Activated CD4-positive, alpha-beta T cell treated with anti-CD3 and anti-CD28 coated beads for 36 hours (primary cell): Measurements from ENCODE around the gene PROS1. TPM values are rescaled to one million over a fixed set of nuclear protein-coding genes. Genes with fewer than 3 reads are reported as not detected.

ENCODE experiments used
- ATAC-seq: fragments of 200-7000 bp; cut with Tn5 transposase; one replicate; pipeline ENCODE4 v1.10.0; 2021; ENCODE audit warnings: mild to moderate bottlenecking, moderate library complexity
- CTCF ChIA-PET: fragments of 350-600 bp; sonication (Branson Sonifier 250); formaldehyde crosslinking; loops from one replicate; lab custom pipeline; 2021; ENCODE audit warnings: antibody characterized with exemption; lab: Charles Lee
- POLR2A ChIA-PET: fragments of 350-600 bp; sonication (Branson Sonifier 250); formaldehyde crosslinking; loops from one replicate; lab custom pipeline; 2021; ENCODE audit warnings: antibody characterized with exemption, inconsistent platforms; lab: Charles Lee
- DNase-seq: peaks from one replicate; pipeline ENCODE4 v3.0.0-alpha.2; 2020
- H3K27ac Mint-ChIP-seq: one replicate; pipeline ENCODE4 v1.8.0; 2021; ENCODE audit warnings: mixed read lengths
- H3K27me3 Mint-ChIP-seq: one replicate; pipeline ENCODE4 v1.8.0; 2021; ENCODE audit warnings: mixed read lengths
- H3K36me3 Mint-ChIP-seq: one replicate; pipeline ENCODE4 v1.8.0; 2021; ENCODE audit warnings: low read depth, mixed read lengths
- H3K4me1 Mint-ChIP-seq: one replicate; pipeline ENCODE4 v1.8.0; 2021; ENCODE audit warnings: mixed read lengths
- H3K4me3 Mint-ChIP-seq: one replicate; pipeline ENCODE4 v1.8.0; 2021; ENCODE audit warnings: mild to moderate bottlenecking, moderate library complexity, mixed read lengths
- H3K9me3 Mint-ChIP-seq: one replicate; pipeline ENCODE4 v1.8.0; 2021; ENCODE audit warnings: low read depth, mixed read lengths
- intact Hi-C, 2 experiments: fragments of 100-400 bp; cut with DNase I in 1 of 2; cut with micrococcal nuclease in 1 of 2; formaldehyde crosslinking; loops; one replicate each; pipeline versions ENCODE4 v1.14.2 to v1.15.1; 2022 to 2024; cut with DNase I, micrococcal nuclease
- total RNA-seq, 2 experiments: library from RNA; stranded (reverse); gene quantifications; one replicate each; pipeline ENCODE4 v1.2.3, GENCODE V29; 2021

PROS1 gene
- total RNA-seq, 2 experiments from 2014 or later, result 0.47 to 0.57 TPM

DNA sequence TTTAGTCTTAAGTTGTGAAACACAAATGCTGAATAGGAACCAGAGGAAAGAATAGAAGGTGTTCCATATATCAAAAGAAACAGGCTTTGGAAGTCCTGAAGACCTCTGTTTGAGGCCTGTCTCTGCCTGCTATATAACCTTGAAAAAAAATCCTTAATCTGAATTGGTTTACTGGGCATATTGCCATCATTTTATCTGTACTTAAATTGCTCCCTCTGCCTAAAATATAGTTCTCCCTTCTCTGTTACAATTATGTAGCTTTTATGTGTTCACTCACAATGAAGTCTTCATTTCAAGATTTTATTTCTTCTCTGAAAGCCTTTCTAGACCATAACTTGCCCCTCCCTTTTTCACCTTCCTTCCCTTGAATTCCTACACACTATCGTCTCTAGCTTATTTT lies 27.5 kb upstream of the PROS1 start:
- Mint-ChIP-seq H3K27ac (no peak overlapping the region), H3K9me3 (no peaks in the 10 kb centered on the region), H3K36me3 (peaks cover 5% of the 10 kb centered on the region), H3K27me3 (no peaks in the 10 kb centered on the region), H3K4me3 (no peak overlapping the region), H3K4me1 (no peaks in the 10 kb centered on the region)
- CTCF ChIA-PET, result interaction anchor here (1.1 to 4.7 kb wide), 3 partner anchors 15 to 69 kb away, joined by 3 to 44 read pairs (median 4); no protein-coding TSS in a partner anchor
- no peak for ATAC-seq
- no peak for DNase-seq
- POLR2A ChIA-PET, result no interaction called here
- intact Hi-C loops, result loop anchor here in 1 of 2 experiments (10.0 kb wide), 1 partner anchor 244 kb away; no protein-coding TSS in a partner anchor

- Mint-ChIP-seq H3K4me1 (peaks cover 4% of the 10 kb centered on the region), H3K9me3 (no peaks in the 10 kb centered on the region), H3K27ac (no peak overlapping the region), H3K36me3 (peaks cover 5% of the 10 kb centered on the region), H3K27me3 (no peaks in the 10 kb centered on the region), H3K4me3 (no peak overlapping the region)
- ATAC-seq (no peak), DNase-seq (no peak)
- CTCF ChIA-PET, result interaction anchor here (1.3 to 1.5 kb wide), 2 partner anchors 22 to 35 kb away, joined by 3 to 4 read pairs; no protein-coding TSS in a partner anchor
- POLR2A ChIA-PET, result no interaction called here
- intact Hi-C loops, result no loop called here
Observed at GRCh38 chr3:93994056-93994455, 20.4 kb upstream of the PROS1 start.

DNA sequence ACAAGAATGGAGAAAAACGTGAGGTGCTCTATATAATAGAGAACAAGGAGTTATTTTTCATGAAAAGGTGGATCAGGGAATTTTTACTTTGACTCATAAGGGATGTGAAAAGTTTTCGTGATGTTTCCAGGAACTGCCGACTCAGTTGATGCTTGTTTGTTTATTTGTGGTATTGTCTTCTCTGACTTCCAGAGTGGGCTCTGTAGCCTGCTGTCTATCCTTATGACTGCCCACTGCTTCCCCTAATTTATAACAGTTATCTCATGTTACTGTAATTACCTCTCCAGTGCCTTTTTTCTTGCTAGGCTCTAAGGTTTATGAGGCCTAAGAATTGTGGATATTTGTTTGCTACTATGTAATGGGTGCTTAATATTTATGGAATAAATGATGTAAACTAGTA lies 18.5 kb upstream of the PROS1 start:
- CTCF ChIA-PET, result no interaction called here
- H3K27me3 Mint-ChIP-seq, result no peaks in the 10 kb centered on the region

GRCh38 chr3:93991631-93992030 lies 17.9 kb upstream of the PROS1 start:
- POLR2A ChIA-PET, result no interaction called here
- H3K27me3 Mint-ChIP-seq, result no peaks in the 10 kb centered on the region
- intact Hi-C loops, result no loop called here
- peaks cover 4% of the 10 kb centered on the region for H3K4me1 Mint-ChIP-seq
- no peak overlapping the region for H3K4me3 Mint-ChIP-seq
- ATAC-seq (no peak), DNase-seq (no peak)
- CTCF ChIA-PET, result no interaction called here
- H3K36me3 Mint-ChIP-seq, result peaks cover under 1% of the 10 kb centered on the region
- H3K27ac Mint-ChIP-seq, result no peak overlapping the region
- no peaks in the 10 kb centered on the region for H3K9me3 Mint-ChIP-seq

More for the DNA sequence above, 18.5 kb upstream of the PROS1 start:
- intact Hi-C loops, result no loop called here
- H3K4me1 Mint-ChIP-seq, result peaks cover 4% of the 10 kb centered on the region
- H3K4me3 Mint-ChIP-seq, result no peak overlapping the region
- POLR2A ChIA-PET, result no interaction called here
- ATAC-seq (no peak), DNase-seq (no peak)
- no peaks in the 10 kb centered on the region for H3K9me3 Mint-ChIP-seq
- peaks cover 3% of the 10 kb centered on the region for H3K36me3 Mint-ChIP-seq
- no peak overlapping the region for H3K27ac Mint-ChIP-seq

- Mint-ChIP-seq H3K36me3 (no peaks in the 10 kb centered on the region), H3K4me1 (peaks cover 4% of the 10 kb centered on the region), H3K4me3 (no peak overlapping the region), H3K27ac (no peak overlapping the region), H3K9me3 (no peaks in the 10 kb centered on the region), H3K27me3 (no peaks in the 10 kb centered on the region)
- ChIA-PET POLR2A (no interaction called here), CTCF (interaction anchor here (0.8 to 1.0 kb wide), 2 partner anchors 14 to 80 kb away, joined by 3 read pairs; no protein-coding TSS in a partner anchor)
- intact Hi-C loops, result no loop called here
- ATAC-seq, result no peak
- DNase-seq, result no peak
Observed at GRCh38 chr3:93989241-93989640, 15.5 kb upstream of the PROS1 start.

GRCh38 chr3:93988764-93989163 lies 15.1 kb upstream of the PROS1 start:
- Mint-ChIP-seq H3K9me3 (no peaks in the 10 kb centered on the region), H3K27me3 (no peaks in the 10 kb centered on the region), H3K36me3 (no peaks in the 10 kb centered on the region), H3K4me1 (peaks cover under 1% of the 10 kb centered on the region), H3K27ac (no peak overlapping the region), H3K4me3 (no peak overlapping the region)
- DNase-seq (no peak), ATAC-seq (no peak)
- intact Hi-C loops, result no loop called here
- ChIA-PET CTCF (interaction anchor here (0.8 to 1.0 kb wide), 2 partner anchors 15 to 81 kb away, joined by 3 read pairs; no protein-coding TSS in a partner anchor), POLR2A (no interaction called here)

- POLR2A ChIA-PET, result no interaction called here
- intact Hi-C loops, result no loop called here
- H3K27ac Mint-ChIP-seq, result no peak overlapping the region
- no peaks in the 10 kb centered on the region for H3K9me3 Mint-ChIP-seq
- DNase-seq (no peak), ATAC-seq (no peak)
- H3K27me3 Mint-ChIP-seq, result no peaks in the 10 kb centered on the region
- H3K4me3 Mint-ChIP-seq, result no peak overlapping the region
- CTCF ChIA-PET, result interaction anchor here (1.0 kb wide), 1 partner anchor 81 kb away, joined by 3 read pairs; no protein-coding TSS in a partner anchor
- H3K36me3 Mint-ChIP-seq, result no peaks in the 10 kb centered on the region
- no peaks in the 10 kb centered on the region for H3K4me1 Mint-ChIP-seq
Observed at GRCh38 chr3:93988283-93988682, 14.6 kb upstream of the PROS1 start.

DNA sequence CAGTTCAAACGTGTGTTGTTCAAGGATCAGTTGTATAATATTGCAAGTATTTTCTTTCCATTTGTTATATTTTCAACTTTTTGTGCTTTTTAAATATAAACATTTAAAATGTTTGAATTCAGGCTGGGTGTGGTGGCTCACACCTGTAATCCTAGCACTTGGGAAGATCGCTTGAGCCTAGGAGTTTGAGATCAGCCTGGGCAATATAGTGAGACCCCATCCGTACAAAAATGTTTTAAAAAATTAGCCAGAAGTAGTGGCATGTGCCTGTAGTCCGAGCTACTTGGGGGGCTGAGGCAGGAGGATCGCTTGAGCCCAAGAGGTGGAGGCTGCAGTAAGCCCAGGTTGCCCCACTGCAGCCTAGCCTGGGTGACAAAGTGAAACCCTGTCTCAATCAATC lies 10.9 kb upstream of the PROS1 start:
- no peak for ATAC-seq
- Mint-ChIP-seq H3K36me3 (no peaks in the 10 kb centered on the region), H3K4me3 (no peak overlapping the region), H3K27me3 (no peaks in the 10 kb centered on the region), H3K4me1 (peaks cover 12% of the 10 kb centered on the region), H3K27ac (no peak overlapping the region), H3K9me3 (no peaks in the 10 kb centered on the region)
- DNase-seq, result no peak
- ChIA-PET POLR2A (no interaction called here), CTCF (interaction anchor here (0.6 kb wide), 1 partner anchor 14 kb away, joined by 3 read pairs; no protein-coding TSS in a partner anchor)
- intact Hi-C loops, result no loop called here

GRCh38 chr3:93983408-93983807 lies 9.7 kb upstream of the PROS1 start:
- CTCF ChIA-PET, result no interaction called here
- POLR2A ChIA-PET, result no interaction called here
- Mint-ChIP-seq H3K4me1 (peaks cover 16% of the 10 kb centered on the region), H3K36me3 (no peaks in the 10 kb centered on the region), H3K9me3 (no peaks in the 10 kb centered on the region), H3K27me3 (no peaks in the 10 kb centered on the region), H3K27ac (no peak overlapping the region), H3K4me3 (no peak overlapping the region)
- ATAC-seq (no peak), DNase-seq (no peak)
- intact Hi-C loops, result no loop called here

GRCh38 chr3:93981649-93982048 lies 8.0 kb upstream of the PROS1 start:
- Mint-ChIP-seq H3K9me3 (no peaks in the 10 kb centered on the region), H3K36me3 (no peaks in the 10 kb centered on the region), H3K4me3 (peak overlapping the region; percentile 82), H3K4me1 (peaks cover 16% of the 10 kb centered on the region), H3K27ac (no peak overlapping the region), H3K27me3 (no peaks in the 10 kb centered on the region)
- CTCF ChIA-PET, result interaction anchor here (0.8 to 0.9 kb wide), 2 partner anchors 11 to 88 kb away, joined by 4 read pairs; no protein-coding TSS in a partner anchor
- no peak for ATAC-seq
- intact Hi-C loops, result loop anchor here in 1 of 2 experiments (2.0 kb wide), 1 partner anchor 23 kb away; no protein-coding TSS in a partner anchor
- DNase-seq, result no peak
- POLR2A ChIA-PET, result no interaction called here

DNA sequence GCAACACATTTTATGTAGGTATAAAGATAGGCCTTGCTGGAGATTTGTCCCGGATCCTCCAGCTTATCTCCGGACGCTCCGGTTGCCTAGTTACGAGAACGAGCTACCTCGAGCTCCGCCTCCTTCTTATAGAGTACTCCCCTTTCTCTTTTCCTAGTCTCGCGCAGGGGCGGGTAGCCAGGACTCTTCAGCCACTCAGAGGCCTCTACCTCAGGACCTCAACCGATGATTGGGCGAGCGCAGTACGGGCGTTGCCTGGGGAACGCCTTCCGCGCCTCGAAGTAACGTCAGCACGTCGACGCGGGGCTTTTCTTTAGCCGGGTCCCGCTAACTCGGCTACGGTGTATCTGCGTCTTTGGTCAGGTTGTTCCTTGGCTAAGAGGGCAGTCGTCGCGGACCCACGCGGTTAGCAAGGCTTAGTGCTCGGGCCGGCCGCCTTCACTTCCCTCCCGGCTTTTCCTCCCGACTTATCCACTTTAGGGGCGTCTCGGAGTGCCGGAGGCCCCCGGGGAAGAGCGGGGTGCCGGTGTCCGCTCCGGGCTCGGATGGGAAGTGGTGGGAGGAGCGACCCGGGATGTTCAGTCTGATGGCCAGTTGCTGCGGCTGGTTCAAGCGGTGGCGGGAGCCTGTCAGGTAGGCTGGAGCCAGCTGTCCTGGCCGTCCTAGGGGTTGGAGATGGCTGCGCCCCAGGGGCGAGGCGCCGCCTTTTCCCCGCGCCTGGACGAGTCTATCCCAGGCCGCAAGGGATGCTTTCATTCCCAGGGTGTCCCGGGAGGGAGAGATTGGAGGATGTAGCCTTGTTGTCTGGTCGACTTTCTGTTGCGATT lies 6.4 kb upstream of the PROS1 start, which contains the start of gene ARL13B:
TSS of gene ARL13B (plus strand) at position 306 of the 827 bp plus-strand sequence. CDS start at position 575, 269 bp downstream.
- Mint-ChIP-seq H3K27ac (peak within 1 kb of the TSS; percentile 51), H3K9me3 (no peaks in the 10 kb centered on the region), H3K27me3 (peaks cover 2% of the 10 kb centered on the region), H3K4me1 (peaks cover 16% of the 10 kb centered on the region), H3K36me3 (no peaks in the 10 kb centered on the region), H3K4me3 (peak within 1 kb of the TSS; percentile 82)
- DNase-seq, result peak; percentile 96
- POLR2A ChIA-PET, result interaction anchor here (1.0 kb wide), 1 partner anchor 83 kb away, joined by 5 read pairs; the partner anchor contains the start of genes DHFR2 and NSUN3
- peak; percentile 100 for ATAC-seq
- CTCF ChIA-PET, result interaction anchor here (1.4 kb wide), 1 partner anchor 23 kb away, joined by 3 read pairs; no protein-coding TSS in a partner anchor
- intact Hi-C loops, result loop anchor here (1.0 to 2.0 kb wide), 2 partner anchors 25 to 83 kb away; partner anchors contain the start of gene NSUN3 (in 1 of the 2)
